ENCODE measurements around the gene PRSS27. TPM values are rescaled to one million over a fixed set of nuclear protein-coding genes. Genes with fewer than 3 reads are reported as not detected.

PRSS27 gene
- polyA plus RNA-seq, 1 donor (not counting 4 experiments of a cell fraction or from before 2014, with no cell fraction given) = 0.20 TPM

DNA sequence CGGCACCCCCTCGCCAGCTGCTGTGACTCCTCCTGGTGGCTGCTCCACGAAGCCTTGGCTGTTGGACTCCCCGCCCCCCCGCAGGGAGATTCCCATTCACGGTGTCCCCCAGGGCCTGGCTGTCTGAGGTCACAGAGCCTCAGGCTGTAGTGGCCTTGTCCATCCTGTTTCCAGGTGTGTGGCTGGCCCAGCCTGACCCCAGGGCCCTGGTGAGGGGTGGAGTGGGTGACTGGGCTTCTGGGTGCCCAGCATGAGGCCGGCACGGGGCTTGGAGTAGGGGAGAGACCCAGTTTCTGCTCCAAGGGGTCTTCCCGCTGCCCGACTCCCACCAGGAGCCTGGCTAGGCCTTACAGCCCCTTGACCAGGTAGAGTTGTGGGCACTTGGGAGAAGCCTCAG, 10.4 kb downstream of the PRSS27 start:
- Histone ChIP-seq H4K20me1 (ENCODE audit: control insufficient read depth, extremely low read depth, insufficient read depth, low read length) (no peaks in the 10 kb centered on the region), H3K79me2 (ENCODE audit: control insufficient read depth, insufficient read depth, low read length) (no peaks in the 10 kb centered on the region), H3K4me1 (ENCODE audit: control insufficient read depth, extremely low read depth, insufficient read depth, low read length) (no peaks in the 10 kb centered on the region), H3K27ac (ENCODE audit: control insufficient read depth, insufficient read depth, low read length) (no peak overlapping the region), H2AFZ (ENCODE audit: control insufficient read depth, low read length) (no peak overlapping the region), H3K4me2 (ENCODE audit: control insufficient read depth, extremely low read depth, insufficient read depth, low read depth, low read length) (no peak overlapping the region), H3K9me1 (ENCODE audit: control insufficient read depth, extremely low read depth, insufficient read depth, low read length) (no peaks in the 10 kb centered on the region), H3K36me3 (ENCODE audit: control insufficient read depth in 2 of 2, extremely low read depth in 1 of 2, insufficient read depth in 2 of 2, low read length in 2 of 2) (peaks cover 0 to 24% of the 10 kb centered on the region in 2 experiments), H3K9ac (ENCODE audit: control insufficient read depth, extremely low read depth, insufficient read depth, low read length) (no peak overlapping the region), H3K9me3 (ENCODE audit: control insufficient read depth, low read depth, low read length) (no peaks in the 10 kb centered on the region), H3K4me3 (ENCODE audit: control insufficient read depth in 2 of 3, extremely low read depth in 1 of 3, insufficient read depth in 2 of 3, low read depth in 1 of 3, low read length in 3 of 3) (no peak overlapping the region), H3K27me3 (ENCODE audit: control insufficient read depth, extremely low read depth, insufficient read depth, low read length) (peaks cover 6% of the 10 kb centered on the region)
- FAIRE-seq (no peak), DNase-seq (ENCODE audit: low read depth, low spot score) (no peak)
- TF ChIP-seq EZH2 (IDR thresholded peaks at IDR 0.05; ENCODE audit: low read length) = no peak
- TF ChIP-seq, protein P1, sequence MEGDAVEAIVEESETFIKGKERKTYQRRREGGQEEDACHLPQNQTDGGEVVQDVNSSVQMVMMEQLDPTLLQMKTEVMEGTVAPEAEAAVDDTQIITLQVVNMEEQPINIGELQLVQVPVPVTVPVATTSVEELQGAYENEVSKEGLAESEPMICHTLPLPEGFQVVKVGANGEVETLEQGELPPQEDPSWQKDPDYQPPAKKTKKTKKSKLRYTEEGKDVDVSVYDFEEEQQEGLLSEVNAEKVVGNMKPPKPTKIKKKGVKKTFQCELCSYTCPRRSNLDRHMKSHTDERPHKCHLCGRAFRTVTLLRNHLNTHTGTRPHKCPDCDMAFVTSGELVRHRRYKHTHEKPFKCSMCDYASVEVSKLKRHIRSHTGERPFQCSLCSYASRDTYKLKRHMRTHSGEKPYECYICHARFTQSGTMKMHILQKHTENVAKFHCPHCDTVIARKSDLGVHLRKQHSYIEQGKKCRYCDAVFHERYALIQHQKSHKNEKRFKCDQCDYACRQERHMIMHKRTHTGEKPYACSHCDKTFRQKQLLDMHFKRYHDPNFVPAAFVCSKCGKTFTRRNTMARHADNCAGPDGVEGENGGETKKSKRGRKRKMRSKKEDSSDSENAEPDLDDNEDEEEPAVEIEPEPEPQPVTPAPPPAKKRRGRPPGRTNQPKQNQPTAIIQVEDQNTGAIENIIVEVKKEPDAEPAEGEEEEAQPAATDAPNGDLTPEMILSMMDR (optimal IDR thresholded peaks at IDR 0.05 in 1 of 3, IDR thresholded peaks at IDR 0.05 in 1 of 3, conservative IDR thresholded peaks at IDR 0.05 in 1 of 3; ENCODE audit: extremely low read depth in 1 of 3, insufficient read depth in 2 of 3, low read length in 3 of 3) = no peak
- dilution Hi-C loops (cut with MboI; ENCODE audit: extremely low pct_ligation_motif_present, low sequenced_read_pairs) = no loop called here

GRCh38 chr16:2708955-2709587, 11.0 kb downstream of the PRSS27 start:
- no peaks in the 10 kb centered on the region for H3K79me2 ChIP-seq (ENCODE audit: control insufficient read depth, insufficient read depth, low read length)
- no peak overlapping the region for H3K9ac ChIP-seq (ENCODE audit: control insufficient read depth, extremely low read depth, insufficient read depth, low read length)
- no peaks in the 10 kb centered on the region for H3K4me1 ChIP-seq (ENCODE audit: control insufficient read depth, extremely low read depth, insufficient read depth, low read length)
- H3K27me3 ChIP-seq (ENCODE audit: control insufficient read depth, extremely low read depth, insufficient read depth, low read length) = peaks cover 2% of the 10 kb centered on the region
- no peak overlapping the region for H2AFZ ChIP-seq (ENCODE audit: control insufficient read depth, low read length)
- H3K36me3 ChIP-seq (ENCODE audit: control insufficient read depth in 2 of 2, extremely low read depth in 1 of 2, insufficient read depth in 2 of 2, low read length in 2 of 2) = peaks cover 0 to 24% of the 10 kb centered on the region in 2 experiments
- H4K20me1 ChIP-seq (ENCODE audit: control insufficient read depth, extremely low read depth, insufficient read depth, low read length) = no peaks in the 10 kb centered on the region
- H3K4me3 ChIP-seq (ENCODE audit: control insufficient read depth in 2 of 3, extremely low read depth in 1 of 3, insufficient read depth in 2 of 3, low read depth in 1 of 3, low read length in 3 of 3) = no peak overlapping the region
- H3K9me1 ChIP-seq (ENCODE audit: control insufficient read depth, extremely low read depth, insufficient read depth, low read length) = no peaks in the 10 kb centered on the region
- TF ChIP-seq, protein P1 (optimal IDR thresholded peaks at IDR 0.05 in 1 of 3, IDR thresholded peaks at IDR 0.05 in 1 of 3, conservative IDR thresholded peaks at IDR 0.05 in 1 of 3; ENCODE audit: extremely low read depth in 1 of 3, insufficient read depth in 2 of 3, low read length in 3 of 3) = no peak
- TF ChIP-seq EZH2 (IDR thresholded peaks at IDR 0.05; ENCODE audit: low read length) = no peak
- no peak overlapping the region for H3K27ac ChIP-seq (ENCODE audit: control insufficient read depth, insufficient read depth, low read length)
- dilution Hi-C loops (cut with MboI; ENCODE audit: extremely low pct_ligation_motif_present, low sequenced_read_pairs) = no loop called here
- FAIRE-seq (no peak), DNase-seq (ENCODE audit: low read depth, low spot score) (no peak)
- H3K4me2 ChIP-seq (ENCODE audit: control insufficient read depth, extremely low read depth, insufficient read depth, low read depth, low read length) = no peak overlapping the region
- no peaks in the 10 kb centered on the region for H3K9me3 ChIP-seq (ENCODE audit: control insufficient read depth, low read depth, low read length)
